K562 (cell line): ENCODE measurements around the gene ASB2.

Experiments
- TCF7 ChIP-seq: sonication (generic); IDR thresholded peaks from 2 replicates; pipeline ENCODE4 v1.6.1; 2016; ENCODE audit warnings: antibody characterized with exemption, borderline replicate concordance
- ZKSCAN8 ChIP-seq: fragments of 200-800 bp; sonication (Bioruptor generic); IDR thresholded peaks from 2 replicates; pipeline ENCODE4 v1.6.1; 2016; ENCODE audit warnings: missing genetic modification characterization, missing compliant biosample characterization
- TF ChIP-seq, protein P1 (sequence below), 3 experiments: IDR thresholded peaks in 2 of 3; conservative IDR thresholded peaks in 1 of 3; 2 replicates each; pipeline ENCODE4 v1.5.1; 2011 to 2012; ENCODE audit warnings: low read length in 3 of 3, mild to moderate bottlenecking in 3 of 3, control low read depth in 2 of 3, improper control_type of control experiment in 1 of 3, inconsistent platforms in 1 of 3, low read depth in 1 of 3, mixed read lengths in 1 of 3, moderate library complexity in 1 of 3; ENCODE audit not compliant: insufficient read depth in 2 of 3
- TF ChIP-seq, protein P2 (sequence below), 2 experiments: fragments of 450-650 bp; formaldehyde crosslinking in 1 of 2; IDR thresholded peaks; 2 replicates each; pipeline versions ENCODE4 v1.4.0 to v1.6.1; 2014 to 2020; ENCODE audit warnings: mild to moderate bottlenecking in 2 of 2, borderline replicate concordance in 1 of 2, low read depth in 1 of 2
- TF ChIP-seq, protein P3 (sequence below): fragments of 250-450 bp; sonication (Bioruptor Pico); IDR thresholded peaks from 2 replicates; pipeline ENCODE4 v1.8.0; 2021; ENCODE audit warnings: moderate library complexity, mild to moderate bottlenecking, inconsistent platforms
- TF ChIP-seq, protein P4 (sequence below): sonication (generic); formaldehyde crosslinking; IDR thresholded peaks from 2 replicates; pipeline ENCODE4 v1.8.1; 2023; ENCODE audit warnings: mild to moderate bottlenecking, missing genetic modification reagents

DNA sequence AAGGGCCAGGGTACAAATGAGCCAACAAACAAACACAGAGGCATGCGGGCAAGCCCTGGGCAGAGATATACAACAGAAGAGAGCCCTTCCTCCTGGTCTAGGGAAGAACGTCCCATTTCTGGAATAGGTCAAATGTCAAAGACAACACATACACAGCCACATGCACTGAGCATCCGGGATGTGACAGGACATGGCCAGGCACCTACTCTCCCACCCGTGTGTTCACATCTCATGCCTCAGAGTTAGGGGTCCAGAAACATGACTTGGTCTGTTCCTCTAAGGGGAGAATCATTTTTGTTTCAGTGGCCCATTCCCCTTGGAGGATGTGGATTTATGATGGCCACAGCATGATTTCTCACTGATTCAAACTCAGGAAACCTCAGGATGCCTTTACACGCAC, 801 bp upstream of the ASB2 start:
- TF ChIP-seq, protein P1, sequence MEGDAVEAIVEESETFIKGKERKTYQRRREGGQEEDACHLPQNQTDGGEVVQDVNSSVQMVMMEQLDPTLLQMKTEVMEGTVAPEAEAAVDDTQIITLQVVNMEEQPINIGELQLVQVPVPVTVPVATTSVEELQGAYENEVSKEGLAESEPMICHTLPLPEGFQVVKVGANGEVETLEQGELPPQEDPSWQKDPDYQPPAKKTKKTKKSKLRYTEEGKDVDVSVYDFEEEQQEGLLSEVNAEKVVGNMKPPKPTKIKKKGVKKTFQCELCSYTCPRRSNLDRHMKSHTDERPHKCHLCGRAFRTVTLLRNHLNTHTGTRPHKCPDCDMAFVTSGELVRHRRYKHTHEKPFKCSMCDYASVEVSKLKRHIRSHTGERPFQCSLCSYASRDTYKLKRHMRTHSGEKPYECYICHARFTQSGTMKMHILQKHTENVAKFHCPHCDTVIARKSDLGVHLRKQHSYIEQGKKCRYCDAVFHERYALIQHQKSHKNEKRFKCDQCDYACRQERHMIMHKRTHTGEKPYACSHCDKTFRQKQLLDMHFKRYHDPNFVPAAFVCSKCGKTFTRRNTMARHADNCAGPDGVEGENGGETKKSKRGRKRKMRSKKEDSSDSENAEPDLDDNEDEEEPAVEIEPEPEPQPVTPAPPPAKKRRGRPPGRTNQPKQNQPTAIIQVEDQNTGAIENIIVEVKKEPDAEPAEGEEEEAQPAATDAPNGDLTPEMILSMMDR (IDR thresholded peaks at IDR 0.05 in 2 of 3, conservative IDR thresholded peaks at IDR 0.05 in 1 of 3; ENCODE audit: insufficient read depth in 2 of 3, low read depth in 1 of 3, low read length in 3 of 3): no peak
- TF ChIP-seq TCF7 (no peak), ZKSCAN8 (CRISPR knock-in tag) (no peak)
- TF ChIP-seq, protein P2, sequence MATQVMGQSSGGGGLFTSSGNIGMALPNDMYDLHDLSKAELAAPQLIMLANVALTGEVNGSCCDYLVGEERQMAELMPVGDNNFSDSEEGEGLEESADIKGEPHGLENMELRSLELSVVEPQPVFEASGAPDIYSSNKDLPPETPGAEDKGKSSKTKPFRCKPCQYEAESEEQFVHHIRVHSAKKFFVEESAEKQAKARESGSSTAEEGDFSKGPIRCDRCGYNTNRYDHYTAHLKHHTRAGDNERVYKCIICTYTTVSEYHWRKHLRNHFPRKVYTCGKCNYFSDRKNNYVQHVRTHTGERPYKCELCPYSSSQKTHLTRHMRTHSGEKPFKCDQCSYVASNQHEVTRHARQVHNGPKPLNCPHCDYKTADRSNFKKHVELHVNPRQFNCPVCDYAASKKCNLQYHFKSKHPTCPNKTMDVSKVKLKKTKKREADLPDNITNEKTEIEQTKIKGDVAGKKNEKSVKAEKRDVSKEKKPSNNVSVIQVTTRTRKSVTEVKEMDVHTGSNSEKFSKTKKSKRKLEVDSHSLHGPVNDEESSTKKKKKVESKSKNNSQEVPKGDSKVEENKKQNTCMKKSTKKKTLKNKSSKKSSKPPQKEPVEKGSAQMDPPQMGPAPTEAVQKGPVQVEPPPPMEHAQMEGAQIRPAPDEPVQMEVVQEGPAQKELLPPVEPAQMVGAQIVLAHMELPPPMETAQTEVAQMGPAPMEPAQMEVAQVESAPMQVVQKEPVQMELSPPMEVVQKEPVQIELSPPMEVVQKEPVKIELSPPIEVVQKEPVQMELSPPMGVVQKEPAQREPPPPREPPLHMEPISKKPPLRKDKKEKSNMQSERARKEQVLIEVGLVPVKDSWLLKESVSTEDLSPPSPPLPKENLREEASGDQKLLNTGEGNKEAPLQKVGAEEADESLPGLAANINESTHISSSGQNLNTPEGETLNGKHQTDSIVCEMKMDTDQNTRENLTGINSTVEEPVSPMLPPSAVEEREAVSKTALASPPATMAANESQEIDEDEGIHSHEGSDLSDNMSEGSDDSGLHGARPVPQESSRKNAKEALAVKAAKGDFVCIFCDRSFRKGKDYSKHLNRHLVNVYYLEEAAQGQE (IDR thresholded peaks at IDR 0.05; ENCODE audit: borderline replicate concordance): no peak
- TF ChIP-seq, protein P2 (CRISPR knock-in tag; IDR thresholded peaks at IDR 0.05; ENCODE audit: low read depth): no peak
- TF ChIP-seq, protein P3, sequence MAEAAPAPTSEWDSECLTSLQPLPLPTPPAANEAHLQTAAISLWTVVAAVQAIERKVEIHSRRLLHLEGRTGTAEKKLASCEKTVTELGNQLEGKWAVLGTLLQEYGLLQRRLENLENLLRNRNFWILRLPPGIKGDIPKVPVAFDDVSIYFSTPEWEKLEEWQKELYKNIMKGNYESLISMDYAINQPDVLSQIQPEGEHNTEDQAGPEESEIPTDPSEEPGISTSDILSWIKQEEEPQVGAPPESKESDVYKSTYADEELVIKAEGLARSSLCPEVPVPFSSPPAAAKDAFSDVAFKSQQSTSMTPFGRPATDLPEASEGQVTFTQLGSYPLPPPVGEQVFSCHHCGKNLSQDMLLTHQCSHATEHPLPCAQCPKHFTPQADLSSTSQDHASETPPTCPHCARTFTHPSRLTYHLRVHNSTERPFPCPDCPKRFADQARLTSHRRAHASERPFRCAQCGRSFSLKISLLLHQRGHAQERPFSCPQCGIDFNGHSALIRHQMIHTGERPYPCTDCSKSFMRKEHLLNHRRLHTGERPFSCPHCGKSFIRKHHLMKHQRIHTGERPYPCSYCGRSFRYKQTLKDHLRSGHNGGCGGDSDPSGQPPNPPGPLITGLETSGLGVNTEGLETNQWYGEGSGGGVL (CRISPR knock-in tag): no peak
- TF ChIP-seq, protein P4, sequence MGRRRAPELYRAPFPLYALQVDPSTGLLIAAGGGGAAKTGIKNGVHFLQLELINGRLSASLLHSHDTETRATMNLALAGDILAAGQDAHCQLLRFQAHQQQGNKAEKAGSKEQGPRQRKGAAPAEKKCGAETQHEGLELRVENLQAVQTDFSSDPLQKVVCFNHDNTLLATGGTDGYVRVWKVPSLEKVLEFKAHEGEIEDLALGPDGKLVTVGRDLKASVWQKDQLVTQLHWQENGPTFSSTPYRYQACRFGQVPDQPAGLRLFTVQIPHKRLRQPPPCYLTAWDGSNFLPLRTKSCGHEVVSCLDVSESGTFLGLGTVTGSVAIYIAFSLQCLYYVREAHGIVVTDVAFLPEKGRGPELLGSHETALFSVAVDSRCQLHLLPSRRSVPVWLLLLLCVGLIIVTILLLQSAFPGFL (CRISPR knock-in tag): no peak
